IPS-11a (cell line): Measurements from ENCODE around the gene PTPRF.

Source experiments
- H3K4me3 ChIP-seq: one replicate; pipeline ENCODE4 v1.5.1; 2013; ENCODE audit warnings: low read depth, low read length, control low read depth

PTPRF gene

GRCh38 chr1:43551396-43551888 is 20.8 kb downstream of the PTPRF start:
- H3K4me3 ChIP-seq, result no peak overlapping the region

- no peak overlapping the region for H3K4me3 ChIP-seq
These were observed 21.5 kb downstream of the PTPRF start for GRCh38 chr1:43552059-43552742.

GRCh38 chr1:43552813-43553212 is 22.1 kb downstream of the PTPRF start:
- no peak overlapping the region for H3K4me3 ChIP-seq

- H3K4me3 ChIP-seq, result no peak overlapping the region
These were observed 23.8 kb downstream of the PTPRF start for GRCh38 chr1:43554444-43554992.

- H3K4me3 ChIP-seq, result no peak overlapping the region
These were observed 26.1 kb downstream of the PTPRF start for GRCh38 chr1:43556782-43557181.

- no peak overlapping the region for H3K4me3 ChIP-seq
These were observed 27.1 kb downstream of the PTPRF start for GRCh38 chr1:43557744-43558245.

- no peak overlapping the region for H3K4me3 ChIP-seq
These were observed 27.7 kb downstream of the PTPRF start for GRCh38 chr1:43558346-43558841.

GRCh38 chr1:43559714-43560113 is 29.0 kb downstream of the PTPRF start:
- H3K4me3 ChIP-seq, result no peak overlapping the region

GRCh38 chr1:43560286-43560685 is 29.6 kb downstream of the PTPRF start:
- H3K4me3 ChIP-seq, result no peak overlapping the region

- H3K4me3 ChIP-seq, result no peak overlapping the region
These were observed 33.3 kb downstream of the PTPRF start for GRCh38 chr1:43563876-43564539.

- no peak overlapping the region for H3K4me3 ChIP-seq
These were observed 34.1 kb downstream of the PTPRF start for GRCh38 chr1:43564551-43565348.

GRCh38 chr1:43565600-43566360 is 35.1 kb downstream of the PTPRF start:
- H3K4me3 ChIP-seq, result no peak overlapping the region

- no peak overlapping the region for H3K4me3 ChIP-seq
These were observed 35.8 kb downstream of the PTPRF start for GRCh38 chr1:43566382-43567044.

GRCh38 chr1:43569175-43569574 is 38.5 kb downstream of the PTPRF start:
- no peak overlapping the region for H3K4me3 ChIP-seq

GRCh38 chr1:43570277-43570676 is 39.6 kb downstream of the PTPRF start:
- H3K4me3 ChIP-seq, result no peak overlapping the region

GRCh38 chr1:43570715-43571114 is 40.0 kb downstream of the PTPRF start:
- H3K4me3 ChIP-seq, result no peak overlapping the region

GRCh38 chr1:43572084-43572483 is 41.4 kb downstream of the PTPRF start:
- H3K4me3 ChIP-seq, result no peak overlapping the region

GRCh38 chr1:43572538-43572937 is 41.9 kb downstream of the PTPRF start:
- H3K4me3 ChIP-seq, result no peak overlapping the region

GRCh38 chr1:43573066-43573800 is 42.5 kb downstream of the PTPRF start:
- no peak overlapping the region for H3K4me3 ChIP-seq
